ENCODE measurements around the gene YIF1A.

YIF1A gene

GRCh38 chr11:66239998-66240780 is 48.8 kb downstream of the YIF1A start:
- no peak for DNase-seq

- no peak for DNase-seq
Observed at GRCh38 chr11:66239511-66239910, 49.4 kb downstream of the YIF1A start.

GRCh38 chr11:66238786-66239413 is 50.0 kb downstream of the YIF1A start:
- no peak for DNase-seq

GRCh38 chr11:66237867-66238266 is 51.1 kb downstream of the YIF1A start:
- DNase-seq: no peak

- no peak for DNase-seq
Observed at GRCh38 chr11:66235141-66235540, 53.8 kb downstream of the YIF1A start.

All from stimulated activated CD4-positive, alpha-beta T cell treated with anti-CD3 and anti-CD28 coated beads, Interleukin-2, amount 100 ng/mL, for 24 hours (primary cell).